ENCODE measurements around the gene PTPRH. TPM values are rescaled to one million over a fixed set of nuclear protein-coding genes. Genes with fewer than 3 reads are reported as not detected.
A peak's percentile ranks its signal among the peaks of the same experiment; 100 is the strongest.
"Not testable (repeated sequence)": the region's sequence is repeated elsewhere in the genome, so short reads cannot be mapped to it uniquely, and the experiment has no call there.

The PTPRH gene
- total and polyA plus RNA-seq, 8 donors, result 5.3 to 83.9 (median 39.7) TPM

DNA sequence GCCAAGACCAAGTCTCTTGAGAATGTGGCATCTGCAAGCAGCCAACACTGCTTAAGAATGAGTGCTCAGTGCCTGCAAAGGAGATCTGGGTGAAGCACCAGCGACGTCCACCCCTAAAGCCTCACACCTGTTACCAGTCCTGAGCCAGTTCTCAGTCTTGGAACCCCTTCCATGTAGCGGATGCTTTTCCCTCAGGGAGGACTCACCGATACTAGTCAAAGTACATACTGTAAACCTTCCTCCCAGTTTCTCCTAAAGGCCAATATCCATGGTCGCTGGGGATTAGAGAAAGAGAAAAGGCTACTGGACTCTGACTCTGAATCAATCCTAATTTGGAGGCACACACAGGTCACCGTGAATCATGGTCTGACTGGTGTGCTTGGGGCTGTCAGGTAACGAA is 4.2 kb upstream of the PTPRH start:
- peaks cover 10 to 37% (median 27%) of the 10 kb centered on the region in 4 donors for H3K4me1 ChIP-seq
- H3K27ac ChIP-seq, result no peak overlapping the region
- no peak for TF ChIP-seq EP300 (IDR thresholded peaks at IDR 0.05)
- TF ChIP-seq POLR2A (IDR thresholded peaks at IDR 0.05), result no peak
- TF ChIP-seq, protein P1, sequence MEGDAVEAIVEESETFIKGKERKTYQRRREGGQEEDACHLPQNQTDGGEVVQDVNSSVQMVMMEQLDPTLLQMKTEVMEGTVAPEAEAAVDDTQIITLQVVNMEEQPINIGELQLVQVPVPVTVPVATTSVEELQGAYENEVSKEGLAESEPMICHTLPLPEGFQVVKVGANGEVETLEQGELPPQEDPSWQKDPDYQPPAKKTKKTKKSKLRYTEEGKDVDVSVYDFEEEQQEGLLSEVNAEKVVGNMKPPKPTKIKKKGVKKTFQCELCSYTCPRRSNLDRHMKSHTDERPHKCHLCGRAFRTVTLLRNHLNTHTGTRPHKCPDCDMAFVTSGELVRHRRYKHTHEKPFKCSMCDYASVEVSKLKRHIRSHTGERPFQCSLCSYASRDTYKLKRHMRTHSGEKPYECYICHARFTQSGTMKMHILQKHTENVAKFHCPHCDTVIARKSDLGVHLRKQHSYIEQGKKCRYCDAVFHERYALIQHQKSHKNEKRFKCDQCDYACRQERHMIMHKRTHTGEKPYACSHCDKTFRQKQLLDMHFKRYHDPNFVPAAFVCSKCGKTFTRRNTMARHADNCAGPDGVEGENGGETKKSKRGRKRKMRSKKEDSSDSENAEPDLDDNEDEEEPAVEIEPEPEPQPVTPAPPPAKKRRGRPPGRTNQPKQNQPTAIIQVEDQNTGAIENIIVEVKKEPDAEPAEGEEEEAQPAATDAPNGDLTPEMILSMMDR (IDR thresholded peaks at IDR 0.05), result no peak
- no peak for TF ChIP-seq POLR2AphosphoS5 (IDR thresholded peaks at IDR 0.05)
- intact Hi-C loops (cut with DNase I; ENCODE audit: low total_unique reads), result no loop called here
- 72 to 93% (median 80%) methylated on average over 7 of the region's 7 CpGs for WGBS, 5 donors
- no peaks in the 10 kb centered on the region for H3K36me3 ChIP-seq
- peaks cover 0 to 17% (median 11%) of the 10 kb centered on the region in 4 donors for H3K9me3 ChIP-seq
- no peak for DNase-seq
- H3K27me3 ChIP-seq, result peaks cover 0 to 30% (median 0%) of the 10 kb centered on the region in 3 donors
- no peak overlapping the region for H3K4me3 ChIP-seq

DNA sequence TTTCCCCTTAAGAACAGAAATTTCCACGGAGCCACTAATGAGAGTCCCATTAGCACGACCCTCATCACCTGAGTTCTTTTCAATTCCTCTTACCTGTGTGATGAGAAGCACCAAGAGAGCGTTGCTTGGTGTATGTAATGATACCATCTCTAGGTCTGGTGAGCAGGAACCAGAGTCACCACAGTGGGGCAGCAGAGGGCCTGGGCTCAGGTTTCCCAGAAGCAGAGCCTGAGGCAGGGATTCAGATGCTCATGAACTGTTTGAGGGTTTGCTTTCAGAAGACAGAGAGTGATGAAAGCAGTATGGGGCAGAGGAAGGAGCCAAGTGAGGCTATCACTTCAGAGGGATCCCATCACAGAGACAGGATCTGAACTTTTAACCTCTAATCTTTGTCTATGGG is 3.1 kb upstream of the PTPRH start:
- Histone ChIP-seq H3K27me3 (peaks cover 0 to 30% (median 0%) of the 10 kb centered on the region in 3 donors), H3K4me1 (peaks cover 10 to 36% (median 26%) of the 10 kb centered on the region in 4 donors), H3K27ac (no peak overlapping the region), H3K36me3 (no peaks in the 10 kb centered on the region), H3K9me3 (peaks cover 0 to 17% (median 11%) of the 10 kb centered on the region in 4 donors), H3K4me3 (no peak overlapping the region)
- no peak for TF ChIP-seq POLR2AphosphoS5 (IDR thresholded peaks at IDR 0.05)
- TF ChIP-seq, protein P1 (IDR thresholded peaks at IDR 0.05), result no peak
- no peak for TF ChIP-seq POLR2A (IDR thresholded peaks at IDR 0.05)
- no peak for TF ChIP-seq EP300 (IDR thresholded peaks at IDR 0.05)
- WGBS, 5 donors, result 77 to 89% (median 84%) methylated on average over 3 of the region's 3 CpGs
- intact Hi-C loops (cut with DNase I; ENCODE audit: low total_unique reads), result no loop called here
- no peak for DNase-seq

DNA sequence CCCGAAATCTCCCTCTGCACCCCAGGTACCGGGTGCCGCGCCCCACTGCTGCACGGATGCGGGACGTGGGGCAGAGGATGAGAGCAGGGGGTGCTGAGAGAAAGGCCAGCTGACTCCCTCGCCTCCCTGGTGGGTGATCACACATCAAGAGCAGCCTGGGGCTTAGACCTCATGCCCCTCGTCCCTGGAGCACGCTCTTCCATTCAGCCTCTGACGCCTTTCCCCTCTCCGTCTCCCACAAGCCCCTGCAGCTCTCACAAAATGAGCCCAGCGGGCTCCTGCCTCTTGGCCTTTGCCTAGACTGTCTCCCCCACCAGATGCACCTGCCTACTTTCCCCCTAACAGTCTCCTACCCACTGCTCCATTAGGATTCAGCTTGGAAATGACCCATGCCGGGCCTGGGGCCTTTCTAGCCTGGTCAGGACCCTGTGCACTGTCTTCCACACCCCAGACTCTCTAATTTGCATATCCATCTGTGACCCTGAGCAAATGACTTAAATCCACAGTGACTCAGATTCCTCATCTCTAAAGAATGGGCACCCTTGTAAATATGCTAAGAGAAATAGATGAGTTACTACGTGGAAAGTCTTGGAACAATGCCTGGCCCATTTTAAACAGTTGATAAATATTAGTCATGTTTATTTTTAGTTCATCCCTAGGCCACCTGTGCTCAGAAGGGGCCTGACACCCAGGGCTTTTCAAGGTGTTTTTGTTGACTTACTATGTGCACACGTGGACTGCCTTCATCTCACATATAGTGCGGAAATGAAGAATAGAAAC is 582 bp upstream of the PTPRH start:
- 56 to 65% (median 58%) methylated on average over 17 of the region's 17 CpGs for WGBS, 5 donors
- Histone ChIP-seq H3K27me3 (peaks cover 0 to 17% (median 0%) of the 10 kb centered on the region in 3 donors), H3K36me3 (no peaks in the 10 kb centered on the region), H3K4me3 (peak overlapping the region in 1 of 4 donors; percentile 23), H3K27ac (peak overlapping the region; percentile 80 to 90 (median 88)), H3K4me1 (peaks cover 6 to 33% (median 22%) of the 10 kb centered on the region in 4 donors), H3K9me3 (peaks cover 0 to 17% (median 11%) of the 10 kb centered on the region in 4 donors)
- intact Hi-C loops (cut with DNase I; ENCODE audit: low total_unique reads), result no loop called here
- peak; percentile 48 to 84 for DNase-seq
- TF ChIP-seq POLR2AphosphoS5 (IDR thresholded peaks at IDR 0.05) (peak in 2 of 3 donors; percentile 14 to 62), POLR2A (IDR thresholded peaks at IDR 0.05) (no peak)

DNA sequence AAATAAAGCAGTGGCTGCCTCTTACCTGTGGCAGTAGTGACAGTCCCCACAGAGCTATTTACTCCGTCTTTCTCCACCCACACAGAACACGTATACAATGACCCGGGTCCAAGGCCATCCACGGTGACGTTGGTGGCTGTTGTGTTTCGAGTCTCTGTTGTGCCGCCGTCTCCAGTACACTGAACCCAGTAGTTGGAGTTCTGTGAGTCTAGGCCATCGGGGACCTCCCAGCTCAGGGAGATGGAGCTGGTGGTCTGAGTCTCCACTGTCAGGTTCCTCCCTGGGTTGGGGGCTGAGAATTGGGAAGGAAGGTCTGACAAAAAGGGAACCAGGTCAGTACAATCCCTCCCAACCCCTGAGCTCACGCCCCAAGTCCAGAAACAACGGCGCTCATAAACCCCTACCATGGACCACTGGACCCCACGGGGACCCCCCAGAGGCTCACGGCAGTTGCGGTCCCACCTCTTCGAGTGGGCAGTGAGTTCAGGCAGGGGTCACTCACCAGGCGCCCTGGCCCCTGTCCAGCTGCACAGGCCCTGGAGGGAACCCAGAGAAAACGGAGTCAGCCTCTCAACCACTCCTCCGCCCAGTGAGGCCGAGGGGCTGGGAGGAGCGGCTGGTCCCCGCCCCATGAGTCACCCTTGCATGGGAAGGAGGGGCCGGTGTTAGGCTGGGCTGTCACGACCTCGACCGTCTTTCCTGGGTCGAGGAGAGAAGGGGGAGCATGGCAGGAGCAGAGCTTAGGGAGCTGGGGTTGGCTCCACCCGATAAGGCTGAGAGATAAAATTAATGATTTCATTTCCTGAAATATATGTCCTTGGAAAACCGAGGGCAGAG is 2.4 kb downstream of the PTPRH start:
- H3K36me3 ChIP-seq, result peaks cover 0 to 21% (median 10%) of the 10 kb centered on the region in 4 donors
- H3K4me1 ChIP-seq, result peaks cover 6 to 33% (median 22%) of the 10 kb centered on the region in 4 donors
- DNase-seq, result peak; percentile 88 to 96
- peaks cover 0 to 19% (median 0%) of the 10 kb centered on the region in 3 donors for H3K27me3 ChIP-seq
- intact Hi-C loops (cut with DNase I; ENCODE audit: low total_unique reads), result no loop called here
- 16 to 34% (median 24%) methylated on average over 19 to 29 of the region's 29 CpGs for WGBS, 5 donors
- H3K27ac ChIP-seq, result peak overlapping the region; percentile 69 to 82 (median 81)
- peak overlapping the region; percentile 10 to 39 (median 34) for H3K4me3 ChIP-seq
- TF ChIP-seq, protein P1 (IDR thresholded peaks at IDR 0.05), result no peak
- TF ChIP-seq POLR2AphosphoS5 (IDR thresholded peaks at IDR 0.05), result peak in 2 of 3 donors; percentile 92 to 93
- H3K9me3 ChIP-seq, result peaks cover 0 to 1% (median 0%) of the 10 kb centered on the region in 4 donors

DNA sequence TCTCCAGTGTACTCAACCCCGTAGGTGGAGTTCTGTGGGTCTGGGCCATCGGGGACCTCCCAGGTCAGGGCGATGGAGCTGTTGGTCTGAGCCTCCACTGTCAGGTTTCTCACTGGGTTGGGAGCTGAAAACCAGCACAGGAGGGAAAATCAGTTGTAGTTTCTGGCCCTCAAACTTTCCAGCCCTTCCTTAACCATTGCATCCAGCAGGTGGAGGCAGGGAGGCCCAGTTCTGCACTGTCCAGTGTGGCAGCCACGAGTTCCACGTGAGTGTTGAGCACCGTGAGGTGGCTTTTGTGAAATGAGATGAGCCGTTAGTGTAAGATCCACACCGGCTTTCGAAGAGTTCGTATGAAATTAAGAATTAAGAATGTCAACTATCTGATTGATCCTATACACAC is 7.1 kb downstream of the PTPRH start:
- intact Hi-C loops (cut with DNase I; ENCODE audit: low total_unique reads); H3K9me3 ChIP-seq; H3K4me3 ChIP-seq; DNase-seq; H3K4me1 ChIP-seq; H3K27ac ChIP-seq: not testable (repeated sequence)
- Histone ChIP-seq H3K27me3 (peaks cover 0 to 48% (median 0%) of the 10 kb centered on the region in 3 donors), H3K36me3 (peaks cover 0 to 63% (median 35%) of the 10 kb centered on the region in 4 donors)
- 59 to 74% (median 69%) methylated on average over 10 of the region's 10 CpGs for WGBS, 5 donors

Data from stomach (tissue), 9 donors.